HG03066 (cell line): ENCODE data around the gene NT5C3B.

Source experiments
- ATAC-seq: cut with Tn5 transposase; IDR thresholded peaks from one replicate; pipeline ENCODE4 v1.9.1; 2021; ENCODE audit warnings: low read depth; ENCODE audit not compliant: unreplicated experiment

NT5C3B gene

DNA sequence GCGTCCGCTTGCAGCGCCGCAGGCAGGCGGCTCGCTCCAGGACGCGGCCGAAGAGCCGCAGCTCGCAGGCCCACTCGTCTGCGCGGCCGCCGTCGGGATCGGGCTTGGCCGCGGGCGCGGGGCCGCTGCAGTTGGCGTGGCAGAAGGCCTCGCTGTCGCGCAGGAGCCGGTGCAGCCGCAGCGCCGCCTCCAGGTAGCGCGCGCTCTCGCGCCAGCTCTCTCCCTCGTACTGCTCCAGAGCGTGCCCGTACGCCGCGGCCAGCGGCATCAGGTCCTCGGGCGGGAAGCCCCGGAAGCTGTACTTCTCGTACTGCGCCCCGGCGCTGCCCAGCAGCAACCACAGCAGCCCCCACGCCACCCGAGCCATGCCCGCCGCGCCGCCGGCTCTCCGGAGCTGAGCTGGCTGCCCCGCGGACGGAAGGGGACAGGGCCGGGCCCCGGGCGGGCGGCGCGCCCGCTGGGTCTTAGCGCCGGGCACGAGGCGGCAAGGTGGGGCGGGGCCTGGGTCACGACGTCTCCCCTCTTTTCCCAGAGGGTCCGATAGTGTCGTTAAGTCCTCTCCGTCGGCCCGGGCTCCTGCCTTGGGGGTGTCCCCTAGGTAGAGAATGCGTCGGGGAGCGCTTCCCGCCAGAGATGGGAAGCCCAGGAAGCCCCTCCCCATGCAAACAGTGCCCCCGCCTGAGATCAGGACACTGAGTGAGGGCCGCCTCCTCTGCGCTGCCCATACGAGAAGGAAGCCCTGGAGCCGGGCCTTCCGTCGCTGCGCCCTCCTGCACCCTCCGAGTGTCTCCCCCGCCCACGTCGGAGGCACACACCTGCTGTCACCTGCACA lies 24.3 kb downstream of the NT5C3B start, which contains the start of gene P3H4:
TSS of gene P3H4 (minus strand) at position 401 of the 832 bp plus-strand sequence. CDS start at position 367, 34 bp downstream.
- ATAC-seq = no peak

DNA sequence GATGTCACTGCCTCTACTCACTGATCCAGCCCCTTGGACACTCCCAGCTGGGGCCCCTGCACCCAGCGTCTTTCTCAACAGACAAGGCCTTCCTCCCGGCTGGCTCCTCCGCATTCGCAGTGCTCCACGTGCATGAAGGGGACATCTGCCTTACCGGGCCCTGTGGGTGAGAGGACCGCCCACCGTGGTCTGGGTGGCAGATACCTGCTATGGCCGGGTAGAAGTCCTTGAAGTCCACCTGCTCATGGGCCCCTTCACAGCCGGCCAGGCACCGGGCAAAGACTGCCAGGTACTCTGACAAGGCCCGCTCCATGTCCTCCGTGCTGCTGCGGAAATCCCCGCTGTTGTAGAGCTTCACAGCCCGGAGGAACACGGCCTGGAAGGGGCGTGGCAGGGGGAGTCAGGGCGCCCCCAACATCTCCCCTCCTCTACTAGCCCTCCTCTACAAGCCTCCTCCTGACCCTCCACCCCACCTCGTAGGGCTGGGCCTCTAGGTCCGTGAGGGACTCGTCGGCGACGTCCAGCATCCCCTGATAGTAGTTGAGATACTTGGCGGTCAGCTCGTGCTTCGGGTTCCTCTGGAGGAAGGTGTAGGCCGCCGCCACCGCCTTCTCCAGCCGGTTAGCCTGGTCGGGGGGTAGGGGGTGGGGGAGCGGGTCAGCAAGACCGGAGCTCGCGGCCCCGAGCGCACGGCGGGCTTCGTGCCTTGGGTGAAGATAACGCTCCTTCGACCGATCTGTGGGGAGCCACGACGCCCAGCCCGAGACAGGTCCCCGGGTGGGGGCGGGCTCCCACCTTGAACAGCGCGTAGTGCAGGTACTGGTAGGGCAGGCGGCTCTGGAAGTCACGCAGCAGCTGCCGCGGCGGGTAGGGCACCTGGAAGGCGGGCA lies 25.1 kb downstream of the NT5C3B start:
- no peak for ATAC-seq

- no peak for ATAC-seq
Measured at GRCh38 chr17:41806685-41807445, 29.2 kb downstream of the NT5C3B start.

- no peak for ATAC-seq
Measured at GRCh38 chr17:41803049-41804020, 32.7 kb downstream of the NT5C3B start.

DNA sequence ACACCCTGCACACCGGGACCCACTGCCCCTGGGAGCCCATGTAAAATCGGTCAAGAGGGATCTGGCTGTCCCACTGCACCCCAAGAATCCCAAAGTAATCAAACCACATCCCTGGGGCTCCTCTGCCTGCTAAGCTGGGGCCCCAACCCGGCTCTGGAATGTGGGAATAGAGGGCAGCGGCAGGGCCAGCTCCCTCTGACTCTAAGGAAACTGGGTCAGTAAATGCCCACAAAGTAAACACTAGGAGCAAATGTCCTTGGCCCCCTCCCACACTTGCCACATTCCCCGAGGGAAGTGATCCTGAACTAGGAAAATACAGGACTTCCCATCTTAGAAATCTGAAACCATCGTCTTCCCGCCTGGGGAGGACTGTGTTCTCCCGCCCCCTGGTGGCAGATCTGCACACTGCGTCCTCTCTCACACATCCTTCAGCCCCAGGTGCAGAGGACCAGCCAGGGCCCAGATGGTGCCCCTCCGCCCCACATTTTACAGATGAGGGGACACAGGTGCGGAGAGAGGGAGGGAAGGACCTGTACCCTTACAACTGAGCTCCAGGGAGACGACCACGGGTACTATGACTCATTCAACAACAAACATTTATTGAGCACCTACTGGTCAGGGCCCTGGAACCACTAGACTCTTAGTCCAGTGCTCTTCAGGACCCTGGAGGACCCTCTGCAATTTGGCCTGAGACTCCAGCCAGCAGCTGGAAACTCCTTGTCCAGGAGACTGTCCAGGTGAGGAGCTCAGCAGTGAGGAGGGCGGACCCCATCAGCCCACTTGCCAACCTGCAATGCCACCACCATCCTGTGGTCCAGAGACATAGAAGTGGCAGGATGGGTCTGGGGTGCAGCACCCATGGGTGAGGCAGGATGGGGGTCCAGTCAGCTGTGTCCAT lies 34.4 kb downstream of the NT5C3B start:
- no peak for ATAC-seq

DNA sequence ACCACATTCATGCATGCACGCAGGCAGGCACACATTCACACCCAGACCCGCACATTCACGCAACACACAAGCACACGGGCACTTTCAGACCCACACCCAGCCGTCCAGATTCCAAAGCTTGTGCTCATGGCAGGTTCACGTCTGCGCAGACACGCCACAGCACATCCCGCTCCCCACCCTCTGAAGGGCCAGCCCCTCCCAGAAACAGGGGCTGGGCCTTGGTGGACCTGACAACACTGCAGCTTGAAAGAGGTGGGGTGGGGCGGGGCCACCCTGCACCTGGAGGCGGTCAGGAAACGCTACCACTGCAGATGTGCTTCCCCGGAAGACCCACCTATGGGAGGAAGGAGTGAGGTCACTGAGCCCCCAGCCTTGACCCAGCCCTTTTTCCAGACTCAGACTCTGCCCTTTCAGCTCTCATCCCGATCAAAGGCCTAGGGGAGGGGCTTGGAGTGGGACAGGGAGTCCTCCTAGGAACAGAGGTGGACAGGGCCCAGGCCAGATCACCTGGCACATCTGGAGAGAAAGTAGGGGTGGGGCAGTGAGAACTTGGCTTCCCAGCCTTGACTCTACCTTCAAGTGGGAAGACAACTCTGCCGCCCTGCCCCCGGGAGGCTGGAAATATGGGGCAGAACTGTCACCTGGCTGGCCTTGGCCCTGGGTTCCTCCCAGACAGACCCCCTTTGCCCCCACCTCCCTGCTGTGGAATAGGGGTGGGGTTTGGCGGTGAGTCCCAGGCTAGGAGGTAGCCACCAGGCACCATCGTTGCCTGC lies 35.2 kb downstream of the NT5C3B start:
- ATAC-seq = no peak

GRCh38 chr17:41799366-41799765 lies 36.7 kb downstream of the NT5C3B start:
- no peak for ATAC-seq

DNA sequence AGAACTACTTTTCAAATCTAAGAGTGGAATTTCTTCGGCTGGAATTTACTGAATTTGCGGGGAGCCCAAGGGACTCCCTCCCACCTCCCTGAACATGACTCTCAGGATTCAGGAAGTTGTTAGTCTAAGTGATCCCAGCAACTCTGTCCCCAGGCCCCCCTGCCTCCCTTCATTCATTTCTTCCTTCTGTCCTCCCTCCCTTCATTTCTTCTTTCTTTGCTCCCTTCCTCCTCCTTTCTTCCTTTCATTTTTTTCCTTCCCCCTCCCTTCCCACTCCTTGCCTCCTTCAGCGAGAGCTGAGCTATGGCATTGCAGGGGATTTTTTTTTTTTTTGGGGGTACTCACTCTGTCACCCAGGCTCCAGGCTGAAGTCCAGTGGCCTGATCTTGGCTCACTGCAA lies 38.7 kb downstream of the NT5C3B start:
- ATAC-seq = no peak

- ATAC-seq = no peak
Measured at GRCh38 chr17:41796121-41796895, 39.7 kb downstream of the NT5C3B start.

DNA sequence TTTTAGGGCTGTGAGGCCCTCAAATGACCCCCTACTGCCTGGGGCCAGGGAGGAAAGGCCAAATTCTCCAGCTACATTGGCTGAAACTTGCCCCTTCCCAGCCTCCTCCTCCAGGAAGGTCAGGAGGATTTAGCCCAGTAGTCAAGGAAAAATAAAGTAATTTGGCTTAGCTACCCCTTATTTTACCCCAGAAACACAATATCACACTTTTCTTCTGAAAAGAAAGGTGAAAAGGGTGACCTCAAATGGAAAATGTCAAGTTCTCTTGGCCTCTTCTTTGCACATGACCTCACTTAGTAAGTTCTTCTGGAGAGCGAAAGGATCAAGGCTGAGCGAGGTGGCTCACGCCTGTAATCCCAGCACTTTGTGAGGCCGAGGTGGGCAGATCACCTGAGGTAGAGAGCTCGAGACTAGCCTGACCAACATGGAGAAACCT lies 41.5 kb downstream of the NT5C3B start:
- no peak for ATAC-seq

- no peak for ATAC-seq
Measured at GRCh38 chr17:41793784-41794539, 42.1 kb downstream of the NT5C3B start.

GRCh38 chr17:41792845-41793783 lies 42.9 kb downstream of the NT5C3B start:
- ATAC-seq = no peak

- no peak for ATAC-seq
Measured at GRCh38 chr17:41787021-41787418, 49.0 kb downstream of the NT5C3B start.

DNA sequence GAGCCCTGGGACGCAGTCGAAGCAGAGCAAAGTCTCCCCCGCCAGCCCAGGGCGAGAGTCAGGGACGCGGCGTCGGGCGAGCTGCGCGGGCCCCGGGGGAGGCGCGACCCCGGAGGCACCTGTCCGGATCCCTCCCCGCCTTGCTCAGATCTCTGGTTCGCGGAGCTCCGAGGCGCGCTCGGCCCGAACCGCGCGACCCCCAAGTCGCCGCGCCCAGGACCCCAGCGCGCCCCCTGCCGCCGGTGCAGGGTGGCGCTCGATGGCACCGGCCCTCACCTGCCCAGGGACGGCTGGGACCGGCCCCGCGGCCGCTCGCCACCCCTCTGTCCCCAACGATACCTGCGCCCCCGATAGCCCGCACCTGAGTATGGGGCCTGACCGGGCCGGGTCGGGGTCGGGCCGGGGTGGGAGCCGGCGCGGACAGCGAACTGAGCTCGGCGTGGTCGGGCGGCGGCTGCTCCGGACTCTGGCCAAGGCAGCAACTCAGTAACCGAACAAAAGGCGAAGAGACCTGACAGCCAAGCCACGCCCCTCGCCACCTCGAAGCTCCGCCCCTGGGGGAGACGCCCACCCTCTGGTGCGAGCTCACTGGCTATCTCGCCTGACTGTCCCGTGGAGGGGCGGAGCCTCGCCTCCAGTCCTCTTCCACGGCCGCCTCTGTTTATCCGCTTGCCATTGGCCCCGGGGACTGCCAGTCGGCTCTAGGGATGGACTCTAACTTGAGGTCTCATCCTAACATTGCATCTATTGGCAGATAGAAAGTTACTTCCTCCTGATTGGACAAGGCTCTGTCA lies 49.6 kb downstream of the NT5C3B start, which contains the start of gene JUP:
TSS of gene JUP (minus strand) at position 485 of the 794 bp plus-strand sequence. CDS start 14,857 bp downstream, outside the sequence.
- no peak for ATAC-seq
